Colonic mucosa (tissue), 4 donors: Measurements from ENCODE around the gene AGBL1. TPM values are rescaled to one million over a fixed set of nuclear protein-coding genes. Genes with fewer than 3 reads are reported as not detected.

Experiments used
- DNase-seq: peaks from one replicate; pipeline ENCODE4 v3.0.0-alpha.2; 2020
- H3K27ac ChIP-seq: fragments of 200-600 bp; one replicate; pipeline ENCODE4 v1.8.0; 2021
- H3K27me3 ChIP-seq: fragments of 200-600 bp; one replicate; pipeline ENCODE4 v1.8.0; 2021
- H3K36me3 ChIP-seq: fragments of 200-600 bp; one replicate; pipeline ENCODE4 v1.8.0; 2021
- H3K4me1 ChIP-seq: fragments of 200-600 bp; one replicate; pipeline ENCODE4 v1.8.0; 2021; ENCODE audit warnings: mild to moderate bottlenecking
- H3K4me3 ChIP-seq: fragments of 200-600 bp; one replicate; pipeline ENCODE4 v1.8.0; 2021
- H3K9ac ChIP-seq, 2 donors: one replicate each; pipeline ENCODE4 v1.7.0; 2013; ENCODE audit warnings: control low read depth in 2 of 2, low read depth in 2 of 2, low read length in 2 of 2
- H3K9me3 ChIP-seq: fragments of 200-600 bp; one replicate; pipeline ENCODE4 v1.8.0; 2021
- CTCF ChIP-seq: fragments of 200-600 bp; IDR thresholded peaks from one replicate; pipeline ENCODE4 v1.8.0; 2022; ENCODE audit warnings: antibody characterized with exemption, mild to moderate bottlenecking
- intact Hi-C: fragments of 100-400 bp; cut with DNase I; formaldehyde crosslinking; loops from one replicate; pipeline ENCODE4 v1.14.1; 2022
- total RNA-seq, 2 donors: library from RNA; stranded (reverse); fragmentation: NEBNext Ultra II Directional in 1 of 2; extraction: Animal tissue kit (Norgen Biotek cat#: 25700) in 1 of 2; gene quantifications; one replicate each; pipeline ENCODE4 v1.2.1, GENCODE V29; 2021
- donor health status: healthy.
- donor health status: DM: no; HTN: no; CAD: no.
- donor health status: DM: no; HTN: no; CAD: no.

Gene AGBL1
- total RNA-seq, 2 donors from 2014 or later = 0.10 to 0.24 TPM

GRCh38 chr15:86894269-86894668, 814.6 kb downstream of the AGBL1 start:
- no peak for TF ChIP-seq CTCF
- intact Hi-C loops = no loop called here

GRCh38 chr15:86903642-86904421, 824.2 kb downstream of the AGBL1 start:
- H3K9me3 ChIP-seq = no peaks in the 10 kb centered on the region
- no peak overlapping the region for H3K4me3 ChIP-seq
- no peaks in the 10 kb centered on the region for H3K4me1 ChIP-seq
- intact Hi-C loops = no loop called here
- no peak for TF ChIP-seq CTCF
- H3K9ac ChIP-seq = no peak overlapping the region
- no peak overlapping the region for H3K27ac ChIP-seq
- no peaks in the 10 kb centered on the region for H3K27me3 ChIP-seq
- no peaks in the 10 kb centered on the region for H3K36me3 ChIP-seq
- DNase-seq = no peak

More at GRCh38 chr15:86894269-86894668, 814.6 kb downstream of the AGBL1 start:
- H3K4me3 ChIP-seq = no peak overlapping the region
- H3K4me1 ChIP-seq = no peaks in the 10 kb centered on the region
- no peaks in the 10 kb centered on the region for H3K36me3 ChIP-seq
- no peaks in the 10 kb centered on the region for H3K9me3 ChIP-seq
- H3K9ac ChIP-seq = no peak overlapping the region
- DNase-seq = no peak
- no peak overlapping the region for H3K27ac ChIP-seq
- no peaks in the 10 kb centered on the region for H3K27me3 ChIP-seq

GRCh38 chr15:86905625-86906256, 826.1 kb downstream of the AGBL1 start:
- H3K9me3 ChIP-seq = no peaks in the 10 kb centered on the region
- DNase-seq = no peak
- H3K27me3 ChIP-seq = no peaks in the 10 kb centered on the region
- H3K27ac ChIP-seq = no peak overlapping the region
- no peak for TF ChIP-seq CTCF
- no peaks in the 10 kb centered on the region for H3K4me1 ChIP-seq
- no peak overlapping the region for H3K9ac ChIP-seq
- intact Hi-C loops = no loop called here
- no peak overlapping the region for H3K4me3 ChIP-seq
- H3K36me3 ChIP-seq = no peaks in the 10 kb centered on the region

- no peak for TF ChIP-seq CTCF
- no peaks in the 10 kb centered on the region for H3K27me3 ChIP-seq
These were observed 826.7 kb downstream of the AGBL1 start for GRCh38 chr15:86906376-86906775.

GRCh38 chr15:86911022-86911421, 831.4 kb downstream of the AGBL1 start:
- no peak overlapping the region for H3K4me3 ChIP-seq
- no peak for DNase-seq
- H3K27ac ChIP-seq = no peak overlapping the region
- no peak for TF ChIP-seq CTCF
- intact Hi-C loops = no loop called here
- no peak overlapping the region for H3K9ac ChIP-seq
- H3K9me3 ChIP-seq = no peaks in the 10 kb centered on the region
- H3K36me3 ChIP-seq = no peaks in the 10 kb centered on the region
- no peaks in the 10 kb centered on the region for H3K4me1 ChIP-seq
- no peaks in the 10 kb centered on the region for H3K27me3 ChIP-seq

More at GRCh38 chr15:86906376-86906775, 826.7 kb downstream of the AGBL1 start:
- H3K27ac ChIP-seq = no peak overlapping the region
- H3K36me3 ChIP-seq = no peaks in the 10 kb centered on the region
- intact Hi-C loops = no loop called here
- no peak for DNase-seq
- H3K9me3 ChIP-seq = no peaks in the 10 kb centered on the region
- H3K9ac ChIP-seq = no peak overlapping the region
- H3K4me3 ChIP-seq = no peak overlapping the region
- H3K4me1 ChIP-seq = no peaks in the 10 kb centered on the region
